Thoracic aorta (tissue), 2 donors: Measurements from ENCODE around the gene DZIP1. TPM values are rescaled to one million over a fixed set of nuclear protein-coding genes. Genes with fewer than 3 reads are reported as not detected.

Experiments
- ATAC-seq: fragments of 150-250 bp; one replicate; pipeline ENCODE4 v1.8.0; 2017; ENCODE audit warnings: low read depth; ENCODE audit not compliant: insufficient number of reproducible peaks, low FRiP score
- DNase-seq: peaks from one replicate; pipeline ENCODE4 v3.0.0-alpha.2; 2020; ENCODE audit warnings: low spot score
- H3K27ac ChIP-seq, 2 donors: fragments of 200-600 bp; sonication (generic); 1 replicate in 1 of 2; 2 replicates in 1 of 2; pipeline ENCODE4 v1.5.1; 2016; ENCODE audit warnings: mild to moderate bottlenecking in 2 of 2, moderate library complexity in 2 of 2
- H3K27me3 ChIP-seq: fragments of 200-600 bp; sonication (generic); replicated peaks from 2 replicates; pipeline ENCODE4 v1.6.0; 2016; ENCODE audit warnings: mild to moderate bottlenecking; ENCODE audit not compliant: insufficient read depth
- H3K36me3 ChIP-seq: fragments of 200-600 bp; sonication (generic); one replicate; pipeline ENCODE4 v1.5.1; 2016
- H3K4me1 ChIP-seq, 2 donors: fragments of 200-600 bp; sonication (generic); 1 replicate in 1 of 2; 2 replicates in 1 of 2; pipeline versions ENCODE4 v1.5.1 to v1.6.0; 2016; ENCODE audit warnings: low read depth in 2 of 2, mild to moderate bottlenecking in 1 of 2; ENCODE audit not compliant: control insufficient read depth in 1 of 2
- H3K4me3 ChIP-seq: fragments of 200-600 bp; sonication (generic); 2 replicates; pipeline ENCODE4 v1.5.1; 2016; ENCODE audit warnings: mild to moderate bottlenecking
- H3K9me3 ChIP-seq: fragments of 200-600 bp; sonication (generic); 2 replicates; pipeline ENCODE4 v1.5.1; 2016
- CTCF ChIP-seq: fragments of 200-600 bp; sonication (generic); IDR thresholded peaks from one replicate; pipeline ENCODE4 v1.5.1; 2019; ENCODE audit warnings: antibody characterized with exemption
- total RNA-seq, 2 donors: library from RNA; depleted of rRNA; stranded (reverse); fragments of >200 nt; gene quantifications; one replicate each; pipeline versions ENCODE4 v1.1.0 to v1.2.3, GENCODE V29; 2016

Gene DZIP1
- total RNA-seq, 2 donors from 2014 or later = 24.5 to 26.0 TPM

- no peak for ATAC-seq
- Histone ChIP-seq H3K36me3 (no peaks in the 10 kb centered on the region), H3K9me3 (peaks cover 12% of the 10 kb centered on the region), H3K27ac (no peak overlapping the region), H3K4me3 (no peak overlapping the region), H3K27me3 (no peaks in the 10 kb centered on the region), H3K4me1 (no peaks in the 10 kb centered on the region)
- peak; percentile 24 for TF ChIP-seq CTCF
- DNase-seq = no peak
Measured at GRCh38 chr13:95660981-95661581, 16.6 kb upstream of the DZIP1 start.

- no peak for ATAC-seq
- H3K36me3 ChIP-seq = no peaks in the 10 kb centered on the region
Measured at GRCh38 chr13:95659500-95659899, 15.0 kb upstream of the DZIP1 start.

GRCh38 chr13:95656386-95657015, 12.0 kb upstream of the DZIP1 start:
- DNase-seq (no peak), ATAC-seq (no peak)
- Histone ChIP-seq H3K27ac (no peak overlapping the region), H3K4me3 (no peak overlapping the region), H3K27me3 (no peaks in the 10 kb centered on the region), H3K36me3 (no peaks in the 10 kb centered on the region), H3K9me3 (no peaks in the 10 kb centered on the region), H3K4me1 (no peaks in the 10 kb centered on the region)
- no peak for TF ChIP-seq CTCF

More at GRCh38 chr13:95659500-95659899, 15.0 kb upstream of the DZIP1 start:
- no peak for TF ChIP-seq CTCF
- Histone ChIP-seq H3K9me3 (no peaks in the 10 kb centered on the region), H3K4me3 (no peak overlapping the region), H3K27me3 (no peaks in the 10 kb centered on the region), H3K27ac (no peak overlapping the region), H3K4me1 (no peaks in the 10 kb centered on the region)
- DNase-seq = no peak

GRCh38 chr13:95652821-95653220, 8.3 kb upstream of the DZIP1 start:
- Histone ChIP-seq H3K9me3 (no peaks in the 10 kb centered on the region), H3K4me1 (no peaks in the 10 kb centered on the region), H3K27ac (no peak overlapping the region), H3K36me3 (no peaks in the 10 kb centered on the region), H3K27me3 (no peaks in the 10 kb centered on the region), H3K4me3 (no peak overlapping the region)
- TF ChIP-seq CTCF = no peak
- DNase-seq = no peak
- ATAC-seq = no peak

GRCh38 chr13:95652244-95652764, 7.8 kb upstream of the DZIP1 start:
- DNase-seq (no peak), ATAC-seq (no peak)
- Histone ChIP-seq H3K36me3 (no peaks in the 10 kb centered on the region), H3K9me3 (no peaks in the 10 kb centered on the region), H3K27me3 (no peaks in the 10 kb centered on the region), H3K4me3 (no peak overlapping the region), H3K27ac (no peak overlapping the region), H3K4me1 (no peaks in the 10 kb centered on the region)
- TF ChIP-seq CTCF = no peak
